GM23338 (cell line): ENCODE results near the gene STX1B. TPM values are rescaled to one million over a fixed set of nuclear protein-coding genes. Genes with fewer than 3 reads are reported as not detected.

ENCODE experiments used
- ATAC-seq: fragments of 200-7000 bp; cut with Tn5 transposase; 3 replicates; pipeline ENCODE4 v1.9.1; 2020
- DNase-seq: peaks from one replicate; pipeline ENCODE4 v3.0.0-alpha.2; 2015; ENCODE audit warnings: low spot score
- H2AFZ ChIP-seq: fragments of 200-600 bp; sonication (generic); 2 replicates; pipeline ENCODE4 v1.8.0; 2016; ENCODE audit warnings: antibody characterized with exemption, mild to moderate bottlenecking, moderate library complexity
- H3F3A ChIP-seq: fragments of 200-600 bp; sonication (generic); replicated peaks from 2 replicates; pipeline ENCODE4 v1.8.0; 2017; ENCODE audit warnings: antibody characterized with exemption, mixed run types, low read depth
- H3K27ac ChIP-seq: fragments of 200-600 bp; sonication (generic); 2 replicates; pipeline ENCODE4 v1.6.1; 2016; ENCODE audit warnings: low read depth
- H3K27me3 ChIP-seq: fragments of 200-600 bp; sonication (generic); 2 replicates; pipeline ENCODE4 v1.8.0; 2016; ENCODE audit warnings: mild to moderate bottlenecking, mixed run types, moderate library complexity; ENCODE audit not compliant: insufficient read depth
- H3K36me3 ChIP-seq: fragments of 200-600 bp; sonication (generic); 2 replicates; pipeline ENCODE4 v1.8.0; 2016; ENCODE audit warnings: mild to moderate bottlenecking; ENCODE audit not compliant: insufficient read depth
- H3K4me1 ChIP-seq: fragments of 200-600 bp; sonication (generic); 2 replicates; pipeline ENCODE4 v1.8.0; 2016; ENCODE audit warnings: mild to moderate bottlenecking, moderate library complexity; ENCODE audit not compliant: insufficient read depth
- H3K4me2 ChIP-seq: fragments of 200-600 bp; sonication (generic); 2 replicates; pipeline ENCODE4 v1.7.1; 2017; ENCODE audit warnings: mixed run types
- H3K4me3 ChIP-seq: fragments of 200-600 bp; sonication (generic); 2 replicates; pipeline ENCODE4 v1.6.1; 2016; ENCODE audit warnings: mixed run types
- H3K79me2 ChIP-seq: fragments of 200-600 bp; sonication (generic); replicated peaks from 2 replicates; pipeline ENCODE4 v1.8.0; 2017; ENCODE audit warnings: mild to moderate bottlenecking; ENCODE audit not compliant: insufficient read depth
- H3K9me2 ChIP-seq: fragments of 200-600 bp; sonication (generic); 2 replicates; pipeline ENCODE4 v1.8.0; 2017; ENCODE audit not compliant: insufficient read depth
- H4K20me1 ChIP-seq: fragments of 200-600 bp; sonication (generic); replicated peaks from 2 replicates; pipeline ENCODE4 v1.8.0; 2017; ENCODE audit warnings: mild to moderate bottlenecking; ENCODE audit not compliant: insufficient read depth
- H3K27ac Mint-ChIP-seq: 2 replicates; pipeline ENCODE4 v1.8.0; 2020; ENCODE audit warnings: inconsistent platforms, mild to moderate bottlenecking, moderate library complexity, mixed read lengths
- H3K27me3 Mint-ChIP-seq: 3 replicates; pipeline ENCODE4 v1.8.0; 2022; ENCODE audit warnings: low read depth, mild to moderate bottlenecking, moderate library complexity, mixed read lengths, inconsistent platforms; ENCODE audit not compliant: insufficient read depth, poor library complexity
- H3K36me3 Mint-ChIP-seq: 3 replicates; pipeline ENCODE4 v1.8.0; 2021; ENCODE audit warnings: low read depth, mild to moderate bottlenecking, inconsistent platforms, moderate library complexity, mixed read lengths
- H3K4me1 Mint-ChIP-seq: 3 replicates; pipeline ENCODE4 v1.8.0; 2020; ENCODE audit warnings: mild to moderate bottlenecking, inconsistent platforms, mixed read lengths
- H3K4me3 Mint-ChIP-seq: 3 replicates; pipeline ENCODE4 v1.8.0; 2021; ENCODE audit warnings: moderate library complexity, mild to moderate bottlenecking, inconsistent platforms, mixed read lengths
- H3K9me3 Mint-ChIP-seq: 3 replicates; pipeline ENCODE4 v1.8.0; 2020; ENCODE audit warnings: moderate library complexity, mild to moderate bottlenecking, inconsistent platforms, mixed read lengths
- CTCF ChIP-seq, 2 experiments: fragments of 200-600 bp in 1 of 2; sonication (generic) in 1 of 2; conservative IDR thresholded peaks; 2 replicates each; pipeline versions ENCODE4 v1.5.1 to v1.6.1; 2016 to 2017; ENCODE audit warnings: antibody characterized with exemption in 2 of 2, low read depth in 2 of 2, mild to moderate bottlenecking in 2 of 2, moderate library complexity in 1 of 2
- EZH2 ChIP-seq: fragments of 200-600 bp; sonication (generic); IDR thresholded peaks from one replicate; pipeline ENCODE4 v1.8.0; 2017; ENCODE audit warnings: antibody characterized with exemption, mild to moderate bottlenecking, low read depth; ENCODE audit not compliant: unreplicated experiment
- EZH2phosphoT487 ChIP-seq: fragments of 200-600 bp; sonication (generic); IDR thresholded peaks from one replicate; pipeline ENCODE4 v1.8.1; 2018; ENCODE audit warnings: antibody characterized with exemption; ENCODE audit not compliant: unreplicated experiment
- JUNB ChIP-seq: IDR thresholded peaks from one replicate; pipeline ENCODE4 v1.6.1; 2016; ENCODE audit warnings: antibody characterized with exemption; ENCODE audit not compliant: unreplicated experiment
- NANOG ChIP-seq: IDR thresholded peaks from 2 replicates; pipeline ENCODE4 v1.6.1; 2016; ENCODE audit warnings: antibody characterized with exemption, borderline replicate concordance
- POLR2AphosphoS5 ChIP-seq: IDR thresholded peaks from 2 replicates; pipeline ENCODE4 v1.6.1; 2016; ENCODE audit warnings: antibody characterized with exemption, low read depth
- ZNF114 ChIP-seq: fragments of 250-450 bp; sonication (Bioruptor Pico); IDR thresholded peaks from 2 replicates; pipeline ENCODE4 v1.5.0; 2020; ENCODE audit warnings: mild to moderate bottlenecking, moderate library complexity
- ZNF331 ChIP-seq: fragments of 250-450 bp; sonication (Bioruptor Pico); IDR thresholded peaks from 2 replicates; pipeline ENCODE4 v1.5.0; 2020; ENCODE audit warnings: low read depth, mild to moderate bottlenecking, moderate library complexity
- ZNF462 ChIP-seq: fragments of 250-450 bp; sonication (Bioruptor Pico); IDR thresholded peaks from 2 replicates; pipeline ENCODE4 v1.5.0; 2020; ENCODE audit warnings: mild to moderate bottlenecking, moderate library complexity
- polyA plus RNA-seq: library from polyadenylated mRNA; unstranded; fragments of >200 nt; fragmentation: Nextera tagmentation; extraction: Ambion mirVana; gene quantifications from 2 replicates; pipeline ENCODE4 v1.2.1, GENCODE V29; 2016
- total RNA-seq: library from RNA; depleted of rRNA; stranded (reverse); fragments of >200 nt; shearing (Covaris generic); gene quantifications from 2 replicates; pipeline ENCODE4 v1.2.3, GENCODE V29; 2014
- TF ChIP-seq, protein P1 (sequence below): IDR thresholded peaks from one replicate; pipeline ENCODE4 v1.6.1; 2018; ENCODE audit warnings: antibody characterized with exemption; ENCODE audit not compliant: unreplicated experiment

Gene STX1B
- total and polyA plus RNA-seq, 2 experiments from 2014 or later = 1.7 to 9.5 TPM

GRCh38 chr16:30991052-30991451 is 19.4 kb downstream of the STX1B start (continued):
- TF ChIP-seq, protein P1, sequence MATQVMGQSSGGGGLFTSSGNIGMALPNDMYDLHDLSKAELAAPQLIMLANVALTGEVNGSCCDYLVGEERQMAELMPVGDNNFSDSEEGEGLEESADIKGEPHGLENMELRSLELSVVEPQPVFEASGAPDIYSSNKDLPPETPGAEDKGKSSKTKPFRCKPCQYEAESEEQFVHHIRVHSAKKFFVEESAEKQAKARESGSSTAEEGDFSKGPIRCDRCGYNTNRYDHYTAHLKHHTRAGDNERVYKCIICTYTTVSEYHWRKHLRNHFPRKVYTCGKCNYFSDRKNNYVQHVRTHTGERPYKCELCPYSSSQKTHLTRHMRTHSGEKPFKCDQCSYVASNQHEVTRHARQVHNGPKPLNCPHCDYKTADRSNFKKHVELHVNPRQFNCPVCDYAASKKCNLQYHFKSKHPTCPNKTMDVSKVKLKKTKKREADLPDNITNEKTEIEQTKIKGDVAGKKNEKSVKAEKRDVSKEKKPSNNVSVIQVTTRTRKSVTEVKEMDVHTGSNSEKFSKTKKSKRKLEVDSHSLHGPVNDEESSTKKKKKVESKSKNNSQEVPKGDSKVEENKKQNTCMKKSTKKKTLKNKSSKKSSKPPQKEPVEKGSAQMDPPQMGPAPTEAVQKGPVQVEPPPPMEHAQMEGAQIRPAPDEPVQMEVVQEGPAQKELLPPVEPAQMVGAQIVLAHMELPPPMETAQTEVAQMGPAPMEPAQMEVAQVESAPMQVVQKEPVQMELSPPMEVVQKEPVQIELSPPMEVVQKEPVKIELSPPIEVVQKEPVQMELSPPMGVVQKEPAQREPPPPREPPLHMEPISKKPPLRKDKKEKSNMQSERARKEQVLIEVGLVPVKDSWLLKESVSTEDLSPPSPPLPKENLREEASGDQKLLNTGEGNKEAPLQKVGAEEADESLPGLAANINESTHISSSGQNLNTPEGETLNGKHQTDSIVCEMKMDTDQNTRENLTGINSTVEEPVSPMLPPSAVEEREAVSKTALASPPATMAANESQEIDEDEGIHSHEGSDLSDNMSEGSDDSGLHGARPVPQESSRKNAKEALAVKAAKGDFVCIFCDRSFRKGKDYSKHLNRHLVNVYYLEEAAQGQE = no peak

GRCh38 chr16:30990105-30990504 is 20.3 kb downstream of the STX1B start:
- no peak overlapping the region for H2AFZ ChIP-seq
- H4K20me1 ChIP-seq = no peaks in the 10 kb centered on the region; the same call in 1 of the 2 replicates
- Mint-ChIP-seq H3K4me3 (no peak overlapping the region), H3K27ac (no peak overlapping the region), H3K36me3 (peaks cover 4% of the 10 kb centered on the region; the same call in 1 of the 3 replicates), H3K27me3 (peaks cover 16% of the 10 kb centered on the region), H3K9me3 (no peaks in the 10 kb centered on the region), H3K4me1 (peaks cover 6% of the 10 kb centered on the region; the same call in 2 of the 3 replicates)
- ATAC-seq (no peak), DNase-seq (no peak)
- H3K79me2 ChIP-seq = no peaks in the 10 kb centered on the region
- H3K4me3 ChIP-seq = no peak overlapping the region
- no peak overlapping the region for H3K27ac ChIP-seq
- peaks cover 6% of the 10 kb centered on the region; the same call in 1 of the 2 replicates for H3F3A ChIP-seq
- H3K27me3 ChIP-seq = no peaks in the 10 kb centered on the region
- H3K4me1 ChIP-seq = peaks cover under 1% of the 10 kb centered on the region; the same call in 1 of the 2 replicates
- no peaks in the 10 kb centered on the region for H3K9me2 ChIP-seq
- H3K36me3 ChIP-seq = no peaks in the 10 kb centered on the region
- H3K4me2 ChIP-seq = no peak overlapping the region
- TF ChIP-seq JUNB (no peak), CTCF (conservative IDR thresholded peaks at IDR 0.05; ENCODE audit: low read depth in 2 of 2) (no peak), NANOG (no peak), EZH2phosphoT487 (no peak), ZNF462 (CRISPR knock-in tag) (no peak), ZNF114 (CRISPR knock-in tag) (no peak), POLR2AphosphoS5 (no peak), ZNF331 (no peak), EZH2 (no peak)
- TF ChIP-seq, protein P1 = no peak
